NCI-H2171 treated with DMSO at 0.1 percent for 48 hours (cell line): Measurements from ENCODE around the gene ILF2.
A peak's percentile ranks its signal among the peaks of the same experiment; 100 is the strongest.
"Not testable (repeated sequence)": the region's sequence is repeated elsewhere in the genome, so short reads cannot be mapped to it uniquely, and the experiment has no call there.

Experiments
- DNase-seq: peaks from one replicate; lab custom pipeline; 2025; lab: John Stamatoyannopoulos, UW

ILF2 gene

GRCh38 chr1:153670859-153671627 lies at the start of gene ILF2:
ILF2 (minus strand) TSS chr1:153670993; CDS start chr1:153670922, 71 bp downstream.
- DNase-seq, result peak; percentile 100

- no peak for DNase-seq
Observed at GRCh38 chr1:153717330-153717729, 46.5 kb upstream of the ILF2 start.

DNA sequence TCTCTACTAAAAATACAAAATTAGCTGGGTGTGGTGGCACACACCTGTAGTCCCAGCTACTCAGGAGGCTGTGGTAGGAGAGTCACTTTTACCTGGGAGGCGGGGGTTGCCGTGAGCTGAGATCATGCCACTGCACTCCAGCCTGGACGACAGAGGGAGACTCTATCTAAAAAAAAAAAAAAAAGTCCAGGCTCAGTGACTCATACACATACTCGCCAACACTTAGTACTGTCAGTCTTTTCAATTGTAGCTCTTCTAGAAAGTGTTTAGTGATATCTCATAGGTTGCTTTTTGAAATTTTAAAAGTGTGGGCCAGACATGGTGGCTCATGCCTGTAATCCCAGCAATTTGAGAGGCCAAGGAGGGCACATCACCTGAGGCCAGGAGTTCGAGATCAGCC lies 45.4 kb upstream of the ILF2 start:
- not testable (repeated sequence) for DNase-seq

- no peak for DNase-seq
Observed at GRCh38 chr1:153711026-153711425, 40.2 kb upstream of the ILF2 start.

DNA sequence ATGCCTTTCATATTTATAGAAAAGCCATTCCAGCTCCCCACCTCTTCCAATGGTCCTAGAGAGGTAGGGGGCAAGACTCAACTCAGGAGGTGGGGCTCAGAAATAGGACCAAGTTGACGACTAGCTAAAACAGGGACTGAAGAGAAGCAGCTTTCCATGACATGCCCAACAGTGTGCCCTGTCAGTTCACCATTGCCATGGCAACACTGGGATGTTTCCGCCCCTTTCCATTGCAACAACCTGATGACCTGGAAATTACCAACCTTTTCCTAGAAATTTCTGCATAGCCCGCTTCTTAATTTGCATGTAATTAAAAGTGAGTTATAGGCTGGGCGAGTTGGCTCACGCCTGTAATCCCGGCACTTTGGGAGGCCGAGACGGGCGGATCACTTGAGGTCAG lies 34.7 kb upstream of the ILF2 start:
- DNase-seq, result no peak

DNA sequence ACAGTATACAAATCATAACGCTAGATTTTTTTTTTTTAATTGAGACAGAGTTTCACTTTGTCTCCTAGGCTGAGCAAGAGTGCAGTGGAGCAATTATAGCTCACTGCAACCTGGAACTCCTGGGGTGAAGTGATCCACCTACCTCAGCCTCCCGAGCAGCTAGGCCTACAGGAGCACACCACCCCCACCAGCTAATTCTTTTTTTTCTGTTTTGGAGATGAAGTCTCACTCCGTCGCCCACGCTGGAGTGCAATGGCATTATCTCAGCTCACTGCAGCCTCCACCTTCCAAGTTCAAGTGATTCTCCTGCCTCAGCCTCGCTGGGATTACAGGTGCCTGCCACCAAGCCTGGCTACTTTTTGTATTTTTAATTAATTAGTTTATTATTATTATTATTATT lies 29.0 kb upstream of the ILF2 start:
- DNase-seq, result no peak

DNA sequence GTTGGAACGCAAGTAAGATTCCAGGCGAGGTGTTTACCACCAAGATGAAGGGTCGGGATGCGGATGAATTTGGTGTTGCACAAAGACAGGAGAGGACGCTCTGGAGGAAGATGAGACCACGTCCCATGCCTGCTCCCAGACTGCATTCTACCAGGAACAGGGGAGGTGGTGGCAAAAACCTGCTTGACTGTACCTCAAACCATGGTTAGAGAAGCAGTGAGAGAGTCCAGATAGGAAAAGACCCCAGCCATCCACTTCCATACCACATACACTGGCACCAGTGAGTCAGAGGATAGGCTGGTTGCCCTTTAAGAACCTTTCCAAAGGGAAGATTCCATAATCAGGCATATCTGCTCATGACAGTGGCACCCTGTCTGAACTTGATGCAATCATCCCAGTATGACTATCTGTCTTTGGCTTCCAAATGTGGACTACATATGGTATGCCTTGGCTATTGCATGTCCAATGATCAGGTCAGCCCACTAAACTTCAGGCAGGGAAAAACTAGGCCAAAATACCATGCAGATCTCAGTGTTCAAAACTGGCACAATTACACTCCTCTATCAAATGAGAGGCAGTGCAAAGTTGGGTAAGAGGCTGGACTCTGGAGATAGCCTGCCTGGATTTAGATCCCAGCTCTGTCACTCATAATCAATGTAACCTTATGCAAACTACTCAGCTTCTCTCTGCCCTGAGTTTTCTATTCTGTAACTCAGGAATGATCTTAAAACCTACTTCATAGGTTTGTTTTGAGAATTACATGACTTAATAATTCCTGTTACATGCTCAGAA lies 28.3 kb upstream of the ILF2 start:
- DNase-seq, result no peak

GRCh38 chr1:153698020-153698922 lies 27.5 kb upstream of the ILF2 start:
- no peak for DNase-seq

DNA sequence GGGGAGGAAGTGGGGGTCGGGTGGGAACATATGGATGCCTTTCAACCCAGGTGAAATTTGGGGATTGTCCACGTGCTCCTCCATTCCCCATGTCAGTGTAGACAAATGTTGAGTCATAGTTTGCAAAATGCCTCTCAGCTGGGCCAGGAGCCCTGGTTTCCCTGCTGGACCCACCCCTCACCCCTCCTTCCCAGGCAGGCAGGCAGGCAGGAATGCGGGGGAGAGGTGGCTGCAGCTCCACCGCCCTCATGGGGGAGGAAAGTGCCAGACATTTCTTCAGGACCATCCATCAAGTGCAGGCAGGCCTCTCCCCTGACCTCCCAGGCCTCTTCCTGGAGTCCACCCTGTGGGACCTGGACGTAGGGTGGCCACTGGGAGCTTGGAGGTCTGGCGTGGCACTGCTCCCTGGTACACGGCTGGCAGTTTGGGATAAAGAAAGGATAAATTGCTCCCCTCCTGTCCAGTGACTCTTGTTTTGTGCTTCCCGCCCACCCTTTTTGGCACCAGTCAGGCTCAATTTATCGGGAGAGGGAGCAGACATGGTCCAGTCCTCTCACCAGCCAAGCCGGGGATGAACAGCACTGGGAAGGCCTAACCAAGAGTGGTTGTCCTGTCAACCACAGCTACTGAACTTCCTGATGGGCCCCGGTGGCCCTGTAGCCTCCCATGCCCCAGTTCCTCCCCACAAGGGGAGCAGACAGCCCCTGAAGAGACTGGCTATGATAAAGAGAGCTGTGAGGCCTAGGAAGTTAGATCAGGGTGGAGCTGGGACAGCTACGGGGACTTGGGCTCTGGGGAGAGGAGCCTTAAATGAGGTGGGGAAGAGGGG lies 26.6 kb upstream of the ILF2 start:
- DNase-seq, result no peak

GRCh38 chr1:153696741-153697140 lies 25.9 kb upstream of the ILF2 start:
- no peak for DNase-seq

DNA sequence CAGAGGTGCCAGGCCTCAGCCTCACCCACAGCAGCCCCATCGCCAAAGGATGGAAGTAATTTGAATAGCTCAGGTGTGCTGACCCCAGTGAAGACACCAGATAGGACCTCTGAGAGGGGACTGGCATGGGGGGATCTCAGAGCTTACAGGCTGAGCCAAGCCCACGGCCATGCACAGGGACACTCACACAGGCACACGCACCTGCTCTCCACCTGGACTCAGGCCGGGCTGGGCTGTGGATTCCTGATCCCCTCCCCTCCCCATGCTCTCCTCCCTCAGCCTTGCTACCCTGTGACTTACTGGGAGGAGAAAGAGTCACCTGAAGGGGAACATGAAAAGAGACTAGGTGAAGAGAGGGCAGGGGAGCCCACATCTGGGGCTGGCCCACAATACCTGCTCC lies 22.7 kb upstream of the ILF2 start:
- no peak for DNase-seq

DNA sequence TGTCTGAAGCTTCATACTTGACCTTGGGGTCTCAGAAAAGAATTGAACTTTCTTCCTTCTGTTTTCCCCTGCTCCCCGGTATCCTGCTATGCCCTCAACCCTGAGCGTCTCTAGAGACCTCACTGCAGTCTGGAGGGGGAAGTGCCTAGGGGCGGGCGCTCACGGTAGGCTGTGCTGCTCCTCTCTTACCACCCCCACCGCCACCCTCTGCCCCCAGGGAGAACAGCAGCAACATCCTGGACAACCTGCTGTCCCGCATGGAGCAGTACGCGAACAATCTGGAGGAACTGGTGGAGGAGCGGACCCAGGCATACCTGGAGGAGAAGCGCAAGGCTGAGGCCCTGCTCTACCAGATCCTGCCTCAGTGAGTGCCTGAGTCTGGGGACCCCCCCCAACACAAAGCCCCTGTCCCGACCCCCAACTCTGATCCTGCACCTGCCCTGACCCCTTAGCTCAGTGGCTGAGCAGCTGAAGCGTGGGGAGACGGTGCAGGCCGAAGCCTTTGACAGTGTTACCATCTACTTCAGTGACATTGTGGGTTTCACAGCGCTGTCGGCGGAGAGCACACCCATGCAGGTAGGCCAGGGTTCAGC lies 18.0 kb upstream of the ILF2 start:
- no peak for DNase-seq

- DNase-seq, result no peak
Observed at GRCh38 chr1:153688276-153688675, 17.5 kb upstream of the ILF2 start.

- no peak for DNase-seq
Observed at GRCh38 chr1:153687346-153688125, 16.7 kb upstream of the ILF2 start.

DNA sequence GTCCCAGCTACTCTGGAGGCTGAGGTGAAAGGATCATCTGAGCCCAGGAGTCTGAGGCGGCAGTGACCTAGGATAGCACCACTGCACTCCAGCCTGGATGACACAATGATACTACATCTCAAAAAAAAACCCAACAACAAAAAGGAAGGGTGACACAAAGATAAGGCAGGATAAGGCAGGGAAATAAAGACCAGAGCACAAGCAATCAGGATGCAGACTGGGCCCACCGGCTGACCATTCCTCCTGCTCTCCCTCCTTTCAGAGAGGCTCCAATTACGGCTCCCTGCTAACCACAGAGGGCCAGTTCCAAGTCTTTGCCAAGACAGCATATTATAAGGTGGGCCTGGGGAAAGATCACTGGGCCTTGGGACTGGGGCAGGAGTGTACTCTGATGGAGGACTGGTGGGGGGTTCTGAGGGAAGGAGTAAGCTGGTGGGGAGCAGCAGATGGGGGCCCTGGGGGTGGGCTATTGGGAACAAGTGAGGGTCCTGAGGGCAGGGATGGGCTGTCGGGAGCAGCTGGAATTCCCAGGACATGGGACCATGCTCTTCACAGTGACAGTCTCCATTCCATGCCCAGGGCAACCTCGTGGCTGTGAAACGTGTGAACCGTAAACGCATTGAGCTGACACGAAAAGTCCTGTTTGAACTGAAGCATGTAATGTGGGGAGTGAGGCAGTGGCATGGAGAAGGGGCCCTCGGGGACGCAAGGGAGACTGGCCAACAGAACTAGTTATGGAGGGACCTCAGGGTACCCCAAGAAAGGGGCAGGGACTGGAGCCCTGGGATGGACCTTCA lies 14.9 kb upstream of the ILF2 start:
- no peak for DNase-seq

- no peak for DNase-seq
Observed at GRCh38 chr1:153684892-153685291, 14.1 kb upstream of the ILF2 start.

- no peak for DNase-seq
Observed at GRCh38 chr1:153683854-153684253, 13.1 kb upstream of the ILF2 start.

DNA sequence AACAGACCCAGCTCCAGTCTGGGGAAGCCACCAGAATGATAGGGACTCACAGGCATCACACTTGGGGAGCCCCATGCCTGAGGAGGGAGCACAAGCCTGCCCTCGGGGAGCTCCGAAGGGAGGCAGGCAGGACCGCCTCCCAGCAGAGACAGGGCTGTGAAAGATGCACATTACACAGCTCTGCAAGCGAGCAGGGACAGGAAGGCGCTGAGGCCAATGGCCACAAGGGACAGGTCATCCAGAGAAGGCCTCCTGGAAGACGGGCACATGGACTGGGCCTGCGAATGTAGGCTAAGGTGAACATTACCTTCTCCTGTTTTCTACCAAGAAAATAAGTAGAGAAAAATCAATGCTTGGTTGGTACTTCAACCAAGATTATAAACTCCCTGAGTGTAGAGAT lies 11.9 kb upstream of the ILF2 start:
- DNase-seq, result no peak

- no peak for DNase-seq
Observed at GRCh38 chr1:153680120-153680403, 9.3 kb upstream of the ILF2 start.
